Measurements from ENCODE around the gene PNKP.

PNKP gene

DNA sequence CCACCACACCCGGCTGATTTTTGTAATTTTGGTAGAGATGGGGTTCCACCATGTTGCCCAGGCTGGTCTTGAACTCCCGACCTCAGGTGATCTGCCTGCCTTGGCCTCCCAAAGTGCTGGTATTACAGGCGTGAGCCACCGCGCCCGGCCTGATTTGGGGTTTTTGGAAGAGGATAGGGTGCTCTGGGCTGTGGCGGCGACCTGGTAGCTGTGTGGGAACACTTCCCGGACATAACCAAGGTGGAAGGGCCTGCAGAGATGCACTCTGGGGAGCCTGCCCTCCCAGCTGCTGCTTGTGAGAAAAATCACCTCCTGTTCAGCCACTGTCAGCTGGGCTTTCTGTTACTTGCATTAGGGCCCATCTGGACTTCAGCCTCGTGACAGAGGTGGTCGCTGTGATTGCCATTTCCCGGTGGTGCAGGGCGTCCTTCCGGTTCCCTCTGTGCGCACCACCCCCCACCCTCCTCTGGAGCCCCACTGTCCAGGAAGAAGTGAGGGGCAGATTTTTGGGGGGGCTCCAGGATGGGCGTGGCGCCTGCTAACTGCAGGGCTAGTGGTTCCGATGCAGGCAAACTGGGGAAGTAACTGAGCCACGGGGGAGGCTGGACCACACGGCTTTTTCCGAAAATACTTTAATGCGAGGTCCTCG is 21.8 kb upstream of the PNKP start:
- peaks cover 11% of the 10 kb centered on the region for H3K27me3 ChIP-seq (ENCODE audit: insufficient read depth, low read length)
- WGBS: 95% methylated on average over 23 of the region's 23 CpGs
- H3K9me3 ChIP-seq (ENCODE audit: insufficient read depth, low read depth, low read length): no peaks in the 10 kb centered on the region
- H3K9ac ChIP-seq (ENCODE audit: low read depth, low read length): no peak overlapping the region
- peaks cover 18% of the 10 kb centered on the region for H3K36me3 ChIP-seq (ENCODE audit: insufficient read depth, low read length)
- H3K4me1 ChIP-seq (ENCODE audit: insufficient read depth, low read length): peaks cover 7% of the 10 kb centered on the region; the same call in 1 of the 2 replicates
- H3K4me3 ChIP-seq (ENCODE audit: low read length): no peak overlapping the region
- no peak overlapping the region for H3K27ac ChIP-seq (ENCODE audit: low read depth, low read length)

GRCh38 chr19:49888510-49888824 is 21.1 kb upstream of the PNKP start:
- peaks cover 11% of the 10 kb centered on the region for H3K27me3 ChIP-seq (ENCODE audit: insufficient read depth, low read length)
- H3K9ac ChIP-seq (ENCODE audit: low read depth, low read length): no peak overlapping the region
- H3K36me3 ChIP-seq (ENCODE audit: insufficient read depth, low read length): peaks cover 25% of the 10 kb centered on the region
- no peak overlapping the region for H3K4me3 ChIP-seq (ENCODE audit: low read length)
- peaks cover 7% of the 10 kb centered on the region; the same call in 1 of the 2 replicates for H3K4me1 ChIP-seq (ENCODE audit: insufficient read depth, low read length)
- H3K27ac ChIP-seq (ENCODE audit: low read depth, low read length): no peak overlapping the region
- H3K9me3 ChIP-seq (ENCODE audit: insufficient read depth, low read depth, low read length): no peaks in the 10 kb centered on the region
- WGBS: 96% methylated on average over 18 of the region's 18 CpGs

DNA sequence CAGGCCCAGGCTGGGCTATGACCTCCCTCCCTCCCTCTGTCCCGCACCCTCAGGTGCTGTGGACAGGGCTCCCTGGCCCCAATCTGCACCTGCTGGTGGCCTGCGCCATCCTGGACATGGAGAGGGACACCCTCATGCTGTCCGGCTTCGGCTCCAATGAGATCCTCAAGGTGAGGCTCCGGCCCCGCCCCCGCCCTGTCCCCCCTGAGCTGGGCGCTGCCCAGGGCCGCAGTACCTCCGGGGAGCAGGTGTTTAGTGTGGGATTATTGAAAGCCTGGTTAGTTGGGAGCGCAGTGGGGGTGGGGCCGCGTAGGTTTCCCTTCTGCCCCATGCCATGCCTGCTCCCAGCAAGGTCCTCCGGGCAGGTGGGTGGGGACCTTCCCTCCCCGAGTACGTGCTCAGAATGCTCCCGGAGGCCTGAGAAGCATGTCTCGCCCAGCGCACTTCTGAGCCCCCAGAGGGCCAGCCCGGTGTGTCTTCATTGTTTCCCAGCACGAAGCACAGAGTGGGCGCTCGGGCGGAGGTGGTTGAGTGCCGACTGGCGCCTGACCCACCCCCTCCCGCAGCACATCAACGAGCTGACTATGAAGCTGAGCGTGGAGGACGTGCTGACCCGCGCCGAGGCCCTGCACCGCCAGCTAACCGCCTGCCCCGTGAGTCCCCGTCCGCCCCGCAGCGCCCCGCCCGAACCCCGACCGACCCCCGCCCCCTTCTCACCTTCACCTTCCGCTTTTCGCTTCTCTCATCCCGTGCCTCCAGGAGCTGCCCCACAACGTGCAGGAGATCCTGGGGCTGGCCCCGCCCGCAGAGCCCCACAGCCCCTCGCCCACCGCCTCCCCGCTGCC is 20.5 kb upstream of the PNKP start:
- no peak overlapping the region for H3K9ac ChIP-seq (ENCODE audit: low read depth, low read length)
- 94% methylated on average over 52 of the region's 54 CpGs for WGBS
- H3K27ac ChIP-seq (ENCODE audit: low read depth, low read length): no peak overlapping the region
- H3K4me3 ChIP-seq (ENCODE audit: low read length): no peak overlapping the region
- H3K9me3 ChIP-seq (ENCODE audit: insufficient read depth, low read depth, low read length): no peaks in the 10 kb centered on the region
- peaks cover 11% of the 10 kb centered on the region for H3K27me3 ChIP-seq (ENCODE audit: insufficient read depth, low read length)
- peaks cover 31% of the 10 kb centered on the region for H3K36me3 ChIP-seq (ENCODE audit: insufficient read depth, low read length)
- peaks cover 7% of the 10 kb centered on the region; the same call in 1 of the 2 replicates for H3K4me1 ChIP-seq (ENCODE audit: insufficient read depth, low read length)

DNA sequence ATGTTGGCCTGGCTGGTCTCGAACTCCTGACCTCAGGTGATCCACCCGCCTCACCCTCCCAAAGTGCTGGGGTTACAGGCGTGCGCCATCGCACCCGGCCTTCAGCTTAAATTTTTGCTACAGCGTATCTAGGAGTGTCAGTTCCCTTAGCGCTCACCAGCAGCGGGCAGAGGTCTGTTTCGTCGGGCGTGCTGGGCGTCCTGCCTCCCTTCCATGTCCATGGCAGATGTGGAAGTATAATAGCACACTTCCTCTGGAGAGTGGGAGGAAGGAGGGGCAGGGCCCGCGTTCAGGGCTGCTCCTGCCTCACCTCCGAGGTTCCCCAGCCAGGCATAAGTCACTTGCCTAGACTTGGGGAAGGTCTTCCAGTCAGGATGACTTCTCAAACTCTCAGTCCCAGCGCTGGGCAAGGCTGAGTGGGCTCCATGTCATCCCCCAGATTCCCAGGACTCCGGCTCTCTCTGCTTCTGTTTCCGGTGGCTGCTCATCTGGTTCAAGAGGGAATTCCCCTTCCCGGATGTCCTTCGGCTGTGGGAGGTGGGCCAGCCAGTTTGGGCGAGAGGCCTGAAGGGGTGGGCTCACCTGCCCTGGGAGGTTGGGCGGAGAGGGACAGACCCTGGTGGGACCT is 19.8 kb upstream of the PNKP start:
- 93% methylated on average over 23 of the region's 23 CpGs for WGBS

DNA sequence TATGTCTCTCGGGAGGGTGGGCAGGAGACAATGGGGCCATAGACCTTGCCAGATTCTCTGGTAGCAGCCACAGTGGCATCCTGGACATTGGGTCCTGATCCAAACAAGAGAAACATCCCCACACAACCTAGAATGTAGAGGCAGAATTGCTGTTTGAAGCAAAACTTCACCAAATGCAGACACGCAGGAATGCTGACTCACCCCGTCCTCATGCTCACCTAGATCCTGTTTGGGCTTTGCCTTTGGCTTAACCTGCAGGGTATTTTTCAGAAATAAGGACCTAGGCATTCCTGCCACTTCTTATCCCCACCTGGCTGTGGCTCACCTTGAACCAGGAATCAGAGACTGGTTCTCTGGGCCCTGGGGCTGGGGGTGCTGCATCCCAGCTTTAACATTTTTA is 17.4 kb upstream of the PNKP start:
- H3K27ac ChIP-seq (ENCODE audit: low read depth, low read length): no peak overlapping the region

More for the DNA sequence above, 19.8 kb upstream of the PNKP start:
- peaks cover 7% of the 10 kb centered on the region; the same call in 1 of the 2 replicates for H3K4me1 ChIP-seq (ENCODE audit: insufficient read depth, low read length)
- H3K9ac ChIP-seq (ENCODE audit: low read depth, low read length): no peak overlapping the region
- no peak overlapping the region for H3K27ac ChIP-seq (ENCODE audit: low read depth, low read length)
- H3K9me3 ChIP-seq (ENCODE audit: insufficient read depth, low read depth, low read length): no peaks in the 10 kb centered on the region
- no peak overlapping the region for H3K4me3 ChIP-seq (ENCODE audit: low read length)
- H3K36me3 ChIP-seq (ENCODE audit: insufficient read depth, low read length): peaks cover 39% of the 10 kb centered on the region
- H3K27me3 ChIP-seq (ENCODE audit: insufficient read depth, low read length): peaks cover 11% of the 10 kb centered on the region

DNA sequence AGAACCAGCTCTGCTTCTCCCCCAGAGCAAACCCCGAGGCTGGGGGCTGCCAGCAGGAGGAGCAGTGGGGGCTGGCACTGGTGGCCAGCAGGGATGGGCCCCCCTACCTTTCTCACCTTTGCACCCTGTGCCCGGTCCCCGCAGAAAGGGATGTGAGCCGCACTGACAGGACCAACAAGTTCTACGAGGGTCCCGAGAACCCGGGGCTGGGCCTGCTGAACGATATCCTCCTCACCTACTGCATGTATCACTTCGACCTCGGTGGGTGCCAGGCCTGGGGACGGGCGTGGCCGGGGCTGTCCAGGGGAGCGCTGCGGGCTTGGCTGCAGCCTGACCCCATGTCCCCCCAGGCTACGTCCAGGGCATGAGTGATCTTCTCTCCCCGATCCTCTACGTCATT is 16.7 kb upstream of the PNKP start:
- no peaks in the 10 kb centered on the region for H3K9me3 ChIP-seq (ENCODE audit: insufficient read depth, low read depth, low read length)
- H3K27ac ChIP-seq (ENCODE audit: low read depth, low read length): no peak overlapping the region
- WGBS: 96% methylated on average over 18 of the region's 18 CpGs
- H3K36me3 ChIP-seq (ENCODE audit: insufficient read depth, low read length): peaks cover 67% of the 10 kb centered on the region
- H3K9ac ChIP-seq (ENCODE audit: low read depth, low read length): no peak overlapping the region
- peaks cover 2% of the 10 kb centered on the region for H3K27me3 ChIP-seq (ENCODE audit: insufficient read depth, low read length)
- no peaks in the 10 kb centered on the region for H3K4me1 ChIP-seq (ENCODE audit: insufficient read depth, low read length)
- no peak overlapping the region for H3K4me3 ChIP-seq (ENCODE audit: low read length)

More for the DNA sequence above, 17.4 kb upstream of the PNKP start:
- 90% methylated on average over 3 of the region's 3 CpGs for whole genome bisulfite sequencing
- Histone ChIP-seq H3K4me3 (ENCODE audit: low read length) (no peak overlapping the region), H3K27me3 (ENCODE audit: insufficient read depth, low read length) (peaks cover 9% of the 10 kb centered on the region), H3K4me1 (ENCODE audit: insufficient read depth, low read length) (no peaks in the 10 kb centered on the region), H3K36me3 (ENCODE audit: insufficient read depth, low read length) (peaks cover 61% of the 10 kb centered on the region), H3K9ac (ENCODE audit: low read depth, low read length) (no peak overlapping the region), H3K9me3 (ENCODE audit: insufficient read depth, low read depth, low read length) (no peaks in the 10 kb centered on the region)

- whole genome bisulfite sequencing: 93% methylated on average over 5 of the region's 5 CpGs
- H3K36me3 ChIP-seq (ENCODE audit: insufficient read depth, low read length): peaks cover 72% of the 10 kb centered on the region
- H3K9ac ChIP-seq (ENCODE audit: low read depth, low read length): no peak overlapping the region
- H3K9me3 ChIP-seq (ENCODE audit: insufficient read depth, low read depth, low read length): no peaks in the 10 kb centered on the region
- no peak overlapping the region for H3K27ac ChIP-seq (ENCODE audit: low read depth, low read length)
- no peak overlapping the region for H3K4me3 ChIP-seq (ENCODE audit: low read length)
- peaks cover 5% of the 10 kb centered on the region for H3K4me1 ChIP-seq (ENCODE audit: insufficient read depth, low read length)
- H3K27me3 ChIP-seq (ENCODE audit: insufficient read depth, low read length): no peaks in the 10 kb centered on the region
These were observed 15.7 kb upstream of the PNKP start for GRCh38 chr19:49883094-49883493.

GRCh38 chr19:49882643-49883042 is 15.3 kb upstream of the PNKP start:
- Histone ChIP-seq H3K27me3 (ENCODE audit: insufficient read depth, low read length) (no peaks in the 10 kb centered on the region), H3K36me3 (ENCODE audit: insufficient read depth, low read length) (peaks cover 72% of the 10 kb centered on the region), H3K9ac (ENCODE audit: low read depth, low read length) (no peak overlapping the region), H3K4me1 (ENCODE audit: insufficient read depth, low read length) (peaks cover 5% of the 10 kb centered on the region), H3K9me3 (ENCODE audit: insufficient read depth, low read depth, low read length) (no peaks in the 10 kb centered on the region), H3K27ac (ENCODE audit: low read depth, low read length) (no peak overlapping the region), H3K4me3 (ENCODE audit: low read length) (no peak overlapping the region)
- WGBS: 97% methylated on average over 14 of the region's 14 CpGs

DNA sequence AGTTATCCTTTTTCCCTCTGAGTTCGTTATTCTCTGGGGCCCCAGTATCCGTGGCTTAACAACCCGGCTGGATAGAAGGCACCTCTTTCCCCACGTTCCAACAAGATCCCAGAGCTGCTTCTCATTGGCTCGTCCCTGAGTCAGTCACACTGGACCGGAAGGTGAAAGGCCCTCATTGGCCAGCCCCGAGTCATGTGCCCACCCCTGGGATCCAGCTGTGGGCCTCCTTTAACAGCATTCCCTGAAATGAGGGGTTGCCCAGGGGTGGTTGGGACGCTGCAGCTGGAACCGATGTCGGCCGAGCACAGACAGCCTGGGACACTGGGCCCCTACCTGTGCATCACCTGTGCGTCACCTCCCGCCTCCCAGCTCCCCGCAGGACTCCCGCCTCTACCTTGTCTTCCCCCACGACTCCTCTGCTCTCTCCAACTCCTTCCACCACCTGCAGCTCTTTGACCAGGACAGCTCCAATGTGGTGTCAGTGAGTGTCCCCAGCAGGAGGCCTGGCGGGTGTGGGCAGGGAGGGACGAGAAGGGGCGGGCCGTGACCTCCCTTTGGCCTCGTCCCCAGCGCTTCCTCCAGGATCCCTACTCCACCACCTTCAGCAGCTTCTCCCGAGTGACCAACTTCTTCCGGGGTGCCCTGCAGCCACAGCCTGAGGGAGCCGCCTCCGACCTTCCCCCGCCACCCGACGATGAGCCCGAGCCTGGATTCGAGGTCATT is 14.5 kb upstream of the PNKP start:
- WGBS: 94% methylated on average over 31 of the region's 31 CpGs
- no peak overlapping the region for H3K4me3 ChIP-seq (ENCODE audit: low read length)
- H3K36me3 ChIP-seq (ENCODE audit: insufficient read depth, low read length): peaks cover 72% of the 10 kb centered on the region
- no peak overlapping the region for H3K27ac ChIP-seq (ENCODE audit: low read depth, low read length)
- no peaks in the 10 kb centered on the region for H3K9me3 ChIP-seq (ENCODE audit: insufficient read depth, low read depth, low read length)
- H3K27me3 ChIP-seq (ENCODE audit: insufficient read depth, low read length): no peaks in the 10 kb centered on the region
- H3K9ac ChIP-seq (ENCODE audit: low read depth, low read length): no peak overlapping the region
- H3K4me1 ChIP-seq (ENCODE audit: insufficient read depth, low read length): peaks cover 5% of the 10 kb centered on the region

GRCh38 chr19:49881186-49881585 is 13.8 kb upstream of the PNKP start:
- no peaks in the 10 kb centered on the region for H3K9me3 ChIP-seq (ENCODE audit: insufficient read depth, low read depth, low read length)
- peaks cover 5% of the 10 kb centered on the region for H3K4me1 ChIP-seq (ENCODE audit: insufficient read depth, low read length)
- H3K4me3 ChIP-seq (ENCODE audit: low read length): no peak overlapping the region
- no peak overlapping the region for H3K27ac ChIP-seq (ENCODE audit: low read depth, low read length)
- H3K9ac ChIP-seq (ENCODE audit: low read depth, low read length): no peak overlapping the region
- H3K36me3 ChIP-seq (ENCODE audit: insufficient read depth, low read length): peaks cover 68% of the 10 kb centered on the region
- no peaks in the 10 kb centered on the region for H3K27me3 ChIP-seq (ENCODE audit: insufficient read depth, low read length)
- WGBS: 96% methylated on average over 16 of the region's 17 CpGs
